Measurements from ENCODE around the gene DKK3.

DNA sequence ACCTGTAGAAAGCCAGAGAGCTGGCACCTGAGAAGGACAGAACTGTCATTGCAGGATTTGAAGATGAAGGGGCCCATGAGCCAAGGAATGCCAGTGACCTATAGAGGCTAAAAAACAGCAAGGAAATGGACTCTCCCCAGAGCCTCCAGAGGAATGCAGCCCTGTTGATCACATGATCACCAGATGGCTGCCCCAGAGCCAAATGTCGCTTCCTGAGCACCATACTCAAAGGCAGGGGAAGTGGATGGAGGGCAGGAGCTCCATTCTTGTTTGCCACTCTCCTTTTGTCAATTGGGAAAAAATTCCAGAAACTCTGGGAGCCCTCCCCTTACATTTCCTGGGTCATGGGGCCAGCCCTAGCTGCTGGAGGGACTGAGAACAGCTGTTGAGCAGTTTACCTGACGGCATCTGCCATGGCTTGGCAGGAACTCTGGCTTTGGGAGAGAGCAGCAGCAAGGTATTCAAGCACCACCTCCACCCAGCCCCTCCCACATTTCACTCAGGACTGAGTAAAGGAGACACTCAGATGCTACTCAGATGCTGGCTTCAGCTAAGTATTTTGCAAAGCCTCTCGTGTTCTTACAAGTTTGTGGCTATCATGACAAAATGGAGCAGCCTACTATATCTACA lies 46.9 kb downstream of the DKK3 start:
- TF ChIP-seq POLR2AphosphoS5 (IDR thresholded peaks at IDR 0.05) (no peak), EP300 (conservative IDR thresholded peaks at IDR 0.05; ENCODE audit: poor library complexity, severe bottlenecking) (no peak)
- TF ChIP-seq, protein P1, sequence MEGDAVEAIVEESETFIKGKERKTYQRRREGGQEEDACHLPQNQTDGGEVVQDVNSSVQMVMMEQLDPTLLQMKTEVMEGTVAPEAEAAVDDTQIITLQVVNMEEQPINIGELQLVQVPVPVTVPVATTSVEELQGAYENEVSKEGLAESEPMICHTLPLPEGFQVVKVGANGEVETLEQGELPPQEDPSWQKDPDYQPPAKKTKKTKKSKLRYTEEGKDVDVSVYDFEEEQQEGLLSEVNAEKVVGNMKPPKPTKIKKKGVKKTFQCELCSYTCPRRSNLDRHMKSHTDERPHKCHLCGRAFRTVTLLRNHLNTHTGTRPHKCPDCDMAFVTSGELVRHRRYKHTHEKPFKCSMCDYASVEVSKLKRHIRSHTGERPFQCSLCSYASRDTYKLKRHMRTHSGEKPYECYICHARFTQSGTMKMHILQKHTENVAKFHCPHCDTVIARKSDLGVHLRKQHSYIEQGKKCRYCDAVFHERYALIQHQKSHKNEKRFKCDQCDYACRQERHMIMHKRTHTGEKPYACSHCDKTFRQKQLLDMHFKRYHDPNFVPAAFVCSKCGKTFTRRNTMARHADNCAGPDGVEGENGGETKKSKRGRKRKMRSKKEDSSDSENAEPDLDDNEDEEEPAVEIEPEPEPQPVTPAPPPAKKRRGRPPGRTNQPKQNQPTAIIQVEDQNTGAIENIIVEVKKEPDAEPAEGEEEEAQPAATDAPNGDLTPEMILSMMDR (IDR thresholded peaks at IDR 0.05; ENCODE audit: poor library complexity, severe bottlenecking): no peak

Measured in neural cell (in vitro differentiated cells).